HEK293 (cell line): ENCODE data around the gene LCNL1.

Experiments
- BCL11A ChIP-seq: fragments of 450-650 bp; formaldehyde crosslinking; IDR thresholded peaks from 2 replicates; pipeline ENCODE4 v1.5.1; 2016; ENCODE audit warnings: low read depth, missing biosample characterization, missing genetic modification characterization
- CTCF ChIP-seq: fragments of 450-650 bp; formaldehyde crosslinking; IDR thresholded peaks from 2 replicates; pipeline ENCODE4 v1.5.1; 2016; ENCODE audit warnings: missing biosample characterization, missing genetic modification characterization
- KLF1 ChIP-seq: fragments of 450-650 bp; formaldehyde crosslinking; IDR thresholded peaks from 2 replicates; pipeline ENCODE4 v1.5.1; 2016; ENCODE audit warnings: missing biosample characterization, missing genetic modification characterization
- ZBTB20 ChIP-seq: fragments of 450-650 bp; formaldehyde crosslinking; IDR thresholded peaks from 2 replicates; pipeline ENCODE4 v1.5.1; 2016; ENCODE audit warnings: missing biosample characterization, missing genetic modification characterization
- ZBTB7A ChIP-seq: fragments of 450-650 bp; formaldehyde crosslinking; IDR thresholded peaks from 2 replicates; pipeline ENCODE4 v1.5.1; 2016; ENCODE audit warnings: low read depth, missing biosample characterization, missing genetic modification characterization
- ZNF121 ChIP-seq: fragments of 450-650 bp; formaldehyde crosslinking; IDR thresholded peaks from 2 replicates; pipeline ENCODE4 v1.5.1; 2016; ENCODE audit warnings: missing biosample characterization, missing genetic modification characterization
- ZNF354C ChIP-seq: fragments of 450-650 bp; formaldehyde crosslinking; IDR thresholded peaks from 2 replicates; pipeline ENCODE4 v1.5.1; 2016; ENCODE audit warnings: missing biosample characterization, missing genetic modification characterization, low read depth, borderline replicate concordance
- TF ChIP-seq, protein P1 (sequence below): fragments of 450-650 bp; IDR thresholded peaks from 2 replicates; pipeline ENCODE4 v1.5.1; 2018; ENCODE audit warnings: missing biosample characterization, missing genetic modification characterization
- TF ChIP-seq, protein P2 (sequence below): sonication (generic); formaldehyde crosslinking; IDR thresholded peaks from 2 replicates; pipeline ENCODE4 v1.8.1; 2022; ENCODE audit warnings: mild to moderate bottlenecking, moderate library complexity, missing genetic modification reagents
- TF ChIP-seq, protein P3 (sequence below): fragments of 450-650 bp; formaldehyde crosslinking; IDR thresholded peaks from 2 replicates; pipeline ENCODE4 v1.5.1; 2016; ENCODE audit warnings: missing biosample characterization, missing genetic modification characterization
- TF ChIP-seq, protein P4 (sequence below): fragments of 450-650 bp; formaldehyde crosslinking; IDR thresholded peaks from 2 replicates; pipeline ENCODE4 v1.5.1; 2016; ENCODE audit warnings: missing biosample characterization, missing genetic modification characterization

GRCh38 chr9:137012694-137013570 is 30.1 kb downstream of the LCNL1 start:
- no peak for TF ChIP-seq CTCF (tag by site-specific recombination)
- no peak for TF ChIP-seq KLF1
- TF ChIP-seq, protein P1, sequence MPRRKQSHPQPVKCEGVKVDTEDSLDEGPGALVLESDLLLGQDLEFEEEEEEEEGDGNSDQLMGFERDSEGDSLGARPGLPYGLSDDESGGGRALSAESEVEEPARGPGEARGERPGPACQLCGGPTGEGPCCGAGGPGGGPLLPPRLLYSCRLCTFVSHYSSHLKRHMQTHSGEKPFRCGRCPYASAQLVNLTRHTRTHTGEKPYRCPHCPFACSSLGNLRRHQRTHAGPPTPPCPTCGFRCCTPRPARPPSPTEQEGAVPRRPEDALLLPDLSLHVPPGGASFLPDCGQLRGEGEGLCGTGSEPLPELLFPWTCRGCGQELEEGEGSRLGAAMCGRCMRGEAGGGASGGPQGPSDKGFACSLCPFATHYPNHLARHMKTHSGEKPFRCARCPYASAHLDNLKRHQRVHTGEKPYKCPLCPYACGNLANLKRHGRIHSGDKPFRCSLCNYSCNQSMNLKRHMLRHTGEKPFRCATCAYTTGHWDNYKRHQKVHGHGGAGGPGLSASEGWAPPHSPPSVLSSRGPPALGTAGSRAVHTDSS: no peak
- TF ChIP-seq ZBTB20 (tag by site-specific recombination): no peak
- TF ChIP-seq ZBTB7A: no peak
- no peak for TF ChIP-seq ZNF121 (tag by site-specific recombination)
- TF ChIP-seq, protein P2, sequence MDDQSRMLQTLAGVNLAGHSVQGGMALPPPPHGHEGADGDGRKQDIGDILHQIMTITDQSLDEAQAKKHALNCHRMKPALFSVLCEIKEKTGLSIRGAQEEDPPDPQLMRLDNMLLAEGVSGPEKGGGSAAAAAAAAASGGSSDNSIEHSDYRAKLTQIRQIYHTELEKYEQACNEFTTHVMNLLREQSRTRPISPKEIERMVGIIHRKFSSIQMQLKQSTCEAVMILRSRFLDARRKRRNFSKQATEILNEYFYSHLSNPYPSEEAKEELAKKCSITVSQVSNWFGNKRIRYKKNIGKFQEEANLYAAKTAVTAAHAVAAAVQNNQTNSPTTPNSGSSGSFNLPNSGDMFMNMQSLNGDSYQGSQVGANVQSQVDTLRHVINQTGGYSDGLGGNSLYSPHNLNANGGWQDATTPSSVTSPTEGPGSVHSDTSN (CRISPR knock-in tag): no peak
- TF ChIP-seq, protein P3, sequence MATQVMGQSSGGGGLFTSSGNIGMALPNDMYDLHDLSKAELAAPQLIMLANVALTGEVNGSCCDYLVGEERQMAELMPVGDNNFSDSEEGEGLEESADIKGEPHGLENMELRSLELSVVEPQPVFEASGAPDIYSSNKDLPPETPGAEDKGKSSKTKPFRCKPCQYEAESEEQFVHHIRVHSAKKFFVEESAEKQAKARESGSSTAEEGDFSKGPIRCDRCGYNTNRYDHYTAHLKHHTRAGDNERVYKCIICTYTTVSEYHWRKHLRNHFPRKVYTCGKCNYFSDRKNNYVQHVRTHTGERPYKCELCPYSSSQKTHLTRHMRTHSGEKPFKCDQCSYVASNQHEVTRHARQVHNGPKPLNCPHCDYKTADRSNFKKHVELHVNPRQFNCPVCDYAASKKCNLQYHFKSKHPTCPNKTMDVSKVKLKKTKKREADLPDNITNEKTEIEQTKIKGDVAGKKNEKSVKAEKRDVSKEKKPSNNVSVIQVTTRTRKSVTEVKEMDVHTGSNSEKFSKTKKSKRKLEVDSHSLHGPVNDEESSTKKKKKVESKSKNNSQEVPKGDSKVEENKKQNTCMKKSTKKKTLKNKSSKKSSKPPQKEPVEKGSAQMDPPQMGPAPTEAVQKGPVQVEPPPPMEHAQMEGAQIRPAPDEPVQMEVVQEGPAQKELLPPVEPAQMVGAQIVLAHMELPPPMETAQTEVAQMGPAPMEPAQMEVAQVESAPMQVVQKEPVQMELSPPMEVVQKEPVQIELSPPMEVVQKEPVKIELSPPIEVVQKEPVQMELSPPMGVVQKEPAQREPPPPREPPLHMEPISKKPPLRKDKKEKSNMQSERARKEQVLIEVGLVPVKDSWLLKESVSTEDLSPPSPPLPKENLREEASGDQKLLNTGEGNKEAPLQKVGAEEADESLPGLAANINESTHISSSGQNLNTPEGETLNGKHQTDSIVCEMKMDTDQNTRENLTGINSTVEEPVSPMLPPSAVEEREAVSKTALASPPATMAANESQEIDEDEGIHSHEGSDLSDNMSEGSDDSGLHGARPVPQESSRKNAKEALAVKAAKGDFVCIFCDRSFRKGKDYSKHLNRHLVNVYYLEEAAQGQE (tag by site-specific recombination): no peak
- TF ChIP-seq ZNF354C (tag by site-specific recombination): no peak
- TF ChIP-seq, protein P4, sequence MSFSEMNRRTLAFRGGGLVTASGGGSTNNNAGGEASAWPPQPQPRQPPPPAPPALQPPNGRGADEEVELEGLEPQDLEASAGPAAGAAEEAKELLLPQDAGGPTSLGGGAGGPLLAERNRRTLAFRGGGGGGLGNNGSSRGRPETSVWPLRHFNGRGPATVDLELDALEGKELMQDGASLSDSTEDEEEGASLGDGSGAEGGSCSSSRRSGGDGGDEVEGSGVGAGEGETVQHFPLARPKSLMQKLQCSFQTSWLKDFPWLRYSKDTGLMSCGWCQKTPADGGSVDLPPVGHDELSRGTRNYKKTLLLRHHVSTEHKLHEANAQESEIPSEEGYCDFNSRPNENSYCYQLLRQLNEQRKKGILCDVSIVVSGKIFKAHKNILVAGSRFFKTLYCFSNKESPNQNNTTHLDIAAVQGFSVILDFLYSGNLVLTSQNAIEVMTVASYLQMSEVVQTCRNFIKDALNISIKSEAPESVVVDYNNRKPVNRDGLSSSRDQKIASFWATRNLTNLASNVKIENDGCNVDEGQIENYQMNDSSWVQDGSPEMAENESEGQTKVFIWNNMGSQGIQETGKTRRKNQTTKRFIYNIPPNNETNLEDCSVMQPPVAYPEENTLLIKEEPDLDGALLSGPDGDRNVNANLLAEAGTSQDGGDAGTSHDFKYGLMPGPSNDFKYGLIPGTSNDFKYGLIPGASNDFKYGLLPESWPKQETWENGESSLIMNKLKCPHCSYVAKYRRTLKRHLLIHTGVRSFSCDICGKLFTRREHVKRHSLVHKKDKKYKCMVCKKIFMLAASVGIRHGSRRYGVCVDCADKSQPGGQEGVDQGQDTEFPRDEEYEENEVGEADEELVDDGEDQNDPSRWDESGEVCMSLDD (tag by site-specific recombination): no peak
- TF ChIP-seq BCL11A: no peak
